ENCODE data around the gene B3GNT8.
"Not testable (repeated sequence)": the region's sequence is repeated elsewhere in the genome, so short reads cannot be mapped to it uniquely, and the experiment has no call there.

Gene B3GNT8

DNA sequence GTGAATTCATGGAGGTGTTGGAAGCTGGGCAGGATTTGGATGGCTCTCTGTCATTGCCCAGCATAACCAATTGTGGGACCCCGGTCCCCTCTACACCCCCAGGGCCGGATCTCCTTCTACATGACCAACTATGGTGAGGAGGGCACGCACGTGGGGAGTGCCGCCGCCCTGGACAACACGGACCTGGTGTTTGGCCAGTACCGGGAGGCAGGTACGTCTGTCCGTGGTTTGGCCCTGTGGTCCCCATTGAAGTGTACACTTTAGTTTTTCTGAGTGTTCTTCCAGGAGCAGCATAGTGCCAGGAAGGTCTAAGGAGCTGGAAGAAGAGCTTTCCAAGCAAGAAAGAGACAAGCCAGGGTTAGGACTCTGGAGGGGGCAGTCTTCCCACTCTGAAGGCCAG is 13.2 kb downstream of the B3GNT8 start:
- DNase-seq (ENCODE audit: low read depth): no peak

DNA sequence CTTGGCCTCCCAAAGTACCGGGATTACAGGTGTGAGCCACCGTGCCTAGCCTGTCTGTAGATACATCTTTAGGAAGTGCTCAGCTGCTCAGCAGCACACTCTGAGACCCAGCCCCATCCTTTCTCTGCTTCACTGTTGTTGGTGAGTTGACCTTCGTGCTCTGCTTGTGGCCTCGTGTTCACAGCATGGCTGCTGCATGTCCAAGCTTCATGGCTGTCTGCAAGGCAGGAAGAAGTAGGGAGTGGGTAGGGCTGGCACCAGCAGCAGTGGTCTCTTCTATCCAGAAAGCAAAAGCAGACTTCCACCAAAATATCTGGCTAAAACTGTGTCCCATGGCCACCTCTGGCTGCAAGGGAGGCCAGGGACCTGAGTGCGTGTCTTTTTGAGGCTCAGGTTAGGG is 14.2 kb downstream of the B3GNT8 start:
- DNase-seq (ENCODE audit: low read depth): no peak

- no peak for DNase-seq (ENCODE audit: low read depth)
Observed at GRCh38 chr19:41411968-41412265, 15.3 kb downstream of the B3GNT8 start.

DNA sequence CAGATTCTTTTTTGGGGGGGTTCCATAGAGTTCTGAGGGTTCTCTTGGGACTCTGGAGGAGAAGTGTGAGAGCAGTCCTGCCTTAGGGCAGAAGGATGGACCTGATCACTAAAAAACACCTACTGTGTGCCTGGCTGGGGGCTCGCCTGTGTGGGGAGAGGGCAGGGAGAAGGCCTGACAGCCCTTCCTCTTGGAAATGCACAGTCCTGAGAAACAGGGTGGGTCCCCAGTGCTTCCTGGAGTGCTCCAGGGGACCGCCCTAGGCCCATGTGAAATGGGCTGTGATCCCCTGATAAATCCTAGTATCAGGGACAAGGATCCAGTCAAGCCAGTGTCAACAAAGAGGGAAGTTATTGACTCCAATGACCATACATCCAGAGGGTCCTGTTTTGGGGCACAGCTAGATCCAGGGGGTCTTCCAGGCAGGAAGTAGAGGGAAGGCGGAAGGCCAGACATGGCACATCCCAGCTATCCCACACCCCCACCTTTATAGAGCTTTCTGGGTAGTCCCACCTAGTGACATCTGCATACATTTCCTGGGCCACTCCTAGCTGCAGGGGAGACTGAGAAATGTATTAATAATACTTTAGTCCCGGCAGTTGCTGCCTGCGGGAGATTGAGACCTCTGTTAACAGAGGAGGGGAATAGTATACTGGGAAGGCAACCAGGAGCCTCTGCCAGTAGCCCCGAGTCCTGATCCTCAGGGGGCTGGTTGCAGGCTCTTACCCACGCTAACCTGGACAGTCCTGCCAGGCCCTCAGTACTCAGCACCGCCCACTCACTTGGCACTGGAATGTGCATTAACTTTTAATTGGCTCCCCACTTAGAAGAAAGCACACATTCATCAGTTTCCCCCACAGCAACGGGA is 15.8 kb downstream of the B3GNT8 start:
- no peak for DNase-seq (ENCODE audit: low read depth)

DNA sequence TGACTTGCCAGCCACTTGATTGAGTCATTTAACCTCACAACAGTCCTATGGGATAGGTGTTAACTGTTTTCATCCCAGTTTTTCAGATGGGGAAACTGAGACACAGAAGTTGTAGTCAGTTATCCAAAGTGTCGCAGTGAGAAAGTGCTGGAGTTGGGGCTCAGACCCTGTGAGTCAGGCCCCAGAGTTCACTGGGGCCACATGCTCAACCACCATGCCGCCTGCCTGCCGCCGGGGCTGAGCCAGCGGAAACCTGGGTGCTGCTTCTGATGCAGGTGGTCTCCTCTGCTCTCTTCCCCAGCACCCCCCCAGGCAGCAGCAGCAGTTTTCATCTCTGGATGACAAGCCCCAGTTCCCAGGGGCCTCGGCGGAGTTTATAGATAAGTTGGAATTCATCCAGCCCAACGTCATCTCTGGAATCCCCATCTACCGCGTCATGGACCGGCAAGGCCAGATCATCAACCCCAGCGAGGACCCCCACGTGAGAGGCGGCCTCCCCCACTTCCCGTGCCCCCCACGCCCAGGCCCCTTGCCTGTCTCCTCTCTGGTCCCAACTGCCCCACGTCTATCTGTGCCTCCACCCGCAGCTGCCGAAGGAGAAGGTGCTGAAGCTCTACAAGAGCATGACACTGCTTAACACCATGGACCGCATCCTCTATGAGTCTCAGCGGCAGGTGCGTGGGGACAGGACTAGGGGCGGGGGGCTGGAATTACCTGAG is 16.7 kb downstream of the B3GNT8 start:
- no peak for DNase-seq (ENCODE audit: low read depth)

- DNase-seq (ENCODE audit: low read depth): no peak
Observed at GRCh38 chr19:41409288-41409687, 17.9 kb downstream of the B3GNT8 start.

- DNase-seq (ENCODE audit: low read depth): not testable (repeated sequence)
Observed at GRCh38 chr19:41408846-41409245, 18.3 kb downstream of the B3GNT8 start.

DNA sequence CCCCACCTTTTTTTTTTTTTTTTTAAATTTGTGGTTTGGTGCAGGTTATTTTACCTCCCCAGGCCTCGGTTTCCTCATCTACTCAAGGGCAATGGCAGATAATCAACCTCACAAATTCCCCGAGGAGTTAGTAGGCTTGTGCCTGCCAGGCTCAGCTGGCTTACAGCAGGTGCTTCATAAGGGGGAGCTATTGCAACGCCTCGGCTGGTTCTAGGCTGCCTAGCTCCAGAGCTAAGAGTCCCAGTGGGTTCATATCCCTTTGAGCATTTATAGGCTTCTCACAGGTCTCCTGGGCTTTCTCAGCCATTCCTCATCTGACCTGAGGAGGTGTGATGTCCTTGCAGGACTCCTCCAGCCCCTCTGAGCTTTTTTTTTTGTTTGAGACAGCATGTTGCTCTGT is 18.9 kb downstream of the B3GNT8 start:
- no peak for DNase-seq (ENCODE audit: low read depth)

- DNase-seq (ENCODE audit: low read depth): no peak
Observed at GRCh38 chr19:41407271-41407670, 19.9 kb downstream of the B3GNT8 start.

DNA sequence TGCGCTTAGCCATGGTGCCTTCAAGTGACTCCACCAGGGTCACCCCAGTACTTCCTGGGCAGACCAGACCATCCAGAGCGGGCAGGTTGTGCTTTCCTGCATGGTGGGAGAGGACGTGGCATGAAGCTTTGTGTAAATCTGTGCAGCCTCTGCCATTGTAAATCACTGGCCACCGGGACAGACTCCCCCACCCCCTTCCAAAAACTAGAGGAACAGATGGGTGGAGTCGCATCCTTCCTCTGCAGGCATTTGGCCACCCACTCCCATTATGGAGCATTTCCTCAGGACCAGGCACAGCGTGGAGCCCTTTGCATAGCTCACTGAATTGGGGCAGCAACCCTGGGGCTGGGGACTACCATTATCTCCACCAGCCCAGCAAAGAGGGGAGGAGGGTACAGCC is 21.4 kb downstream of the B3GNT8 start:
- DNase-seq (ENCODE audit: low read depth): no peak

DNA sequence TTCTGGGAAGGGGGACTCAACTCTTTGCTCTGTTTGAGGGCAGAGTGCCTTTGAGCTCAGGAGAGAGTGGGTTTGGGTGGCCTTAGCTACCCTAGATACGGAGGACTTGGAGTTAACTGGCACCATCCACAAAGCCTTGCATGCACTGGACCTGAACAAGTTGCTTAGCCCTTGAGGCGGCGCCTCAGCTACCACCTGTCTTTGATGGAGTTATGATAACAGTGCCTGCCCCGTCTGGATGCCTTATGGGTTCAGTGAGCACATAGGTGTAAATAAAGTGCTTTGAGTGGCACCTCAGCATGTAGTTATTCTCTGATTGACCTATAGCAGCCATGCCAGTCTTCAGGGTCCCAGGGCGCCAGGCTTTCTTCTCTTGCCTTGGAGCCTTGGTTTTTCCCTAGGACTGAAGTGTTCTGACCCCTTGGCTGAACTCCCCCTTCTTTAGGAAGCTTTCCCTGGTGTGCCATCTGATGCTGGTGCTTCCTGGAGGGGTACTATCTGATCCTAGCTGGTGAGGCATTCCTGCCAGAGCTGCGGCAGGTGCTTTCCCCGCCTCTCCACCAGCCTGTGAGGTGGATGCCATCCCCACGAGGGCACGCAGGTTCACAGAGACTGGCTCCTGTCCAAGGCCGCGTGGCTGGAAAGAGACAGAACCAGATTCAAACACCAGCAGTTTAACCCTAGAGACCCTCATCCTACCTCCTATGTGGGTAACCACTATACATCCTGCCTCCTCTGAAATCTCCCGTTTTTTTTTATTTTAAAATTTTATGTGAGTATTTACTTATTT is 23.8 kb downstream of the B3GNT8 start:
- no peak for DNase-seq (ENCODE audit: low read depth)

GRCh38 chr19:41402010-41402409 is 25.2 kb downstream of the B3GNT8 start:
- DNase-seq (ENCODE audit: low read depth): no peak

DNA sequence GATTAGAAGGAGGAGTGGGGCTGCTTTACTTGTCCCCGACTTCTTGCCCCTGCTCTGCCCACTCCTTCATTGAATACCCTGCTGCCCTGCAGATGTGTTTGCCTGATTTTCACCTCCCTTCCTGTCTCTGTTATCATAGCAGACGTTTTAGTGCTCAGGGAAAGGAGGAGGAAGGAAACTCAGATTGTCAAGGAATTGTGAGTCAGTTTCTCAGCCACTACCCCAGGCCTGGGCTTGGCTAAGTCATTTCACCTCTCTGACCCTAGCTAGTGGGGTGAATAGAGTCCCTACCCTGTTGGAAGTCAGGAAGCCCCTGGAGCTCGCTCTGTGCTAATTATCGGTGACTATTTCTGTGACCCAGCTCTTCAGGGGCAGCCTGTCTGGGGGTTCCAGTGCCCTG is 25.7 kb downstream of the B3GNT8 start:
- DNase-seq (ENCODE audit: low read depth): no peak

GRCh38 chr19:41399525-41399924 is 27.6 kb downstream of the B3GNT8 start:
- no peak for DNase-seq (ENCODE audit: low read depth)

DNA sequence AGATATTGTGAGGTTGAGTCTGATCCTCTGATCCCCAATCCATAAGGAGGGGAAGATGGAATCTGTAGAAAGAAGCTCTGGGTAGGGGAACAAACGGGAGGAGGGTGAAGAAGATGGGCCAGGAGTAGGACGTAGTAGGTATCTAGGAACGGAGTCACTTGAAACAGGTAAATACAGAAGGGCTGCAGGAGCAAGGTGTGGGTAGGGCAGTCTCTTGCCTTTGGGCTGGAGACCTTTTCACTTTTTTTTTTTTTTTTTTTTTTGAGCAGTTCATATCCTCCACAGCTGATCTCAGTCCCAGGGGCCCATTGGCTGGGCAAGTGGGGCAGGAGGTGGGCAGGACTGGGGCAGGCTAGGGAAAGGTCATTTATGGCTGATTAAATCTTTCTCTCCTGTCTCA is 28.1 kb downstream of the B3GNT8 start:
- DNase-seq (ENCODE audit: low read depth): no peak

GRCh38 chr19:41398598-41398997 is 28.6 kb downstream of the B3GNT8 start:
- DNase-seq (ENCODE audit: low read depth): no peak

DNA sequence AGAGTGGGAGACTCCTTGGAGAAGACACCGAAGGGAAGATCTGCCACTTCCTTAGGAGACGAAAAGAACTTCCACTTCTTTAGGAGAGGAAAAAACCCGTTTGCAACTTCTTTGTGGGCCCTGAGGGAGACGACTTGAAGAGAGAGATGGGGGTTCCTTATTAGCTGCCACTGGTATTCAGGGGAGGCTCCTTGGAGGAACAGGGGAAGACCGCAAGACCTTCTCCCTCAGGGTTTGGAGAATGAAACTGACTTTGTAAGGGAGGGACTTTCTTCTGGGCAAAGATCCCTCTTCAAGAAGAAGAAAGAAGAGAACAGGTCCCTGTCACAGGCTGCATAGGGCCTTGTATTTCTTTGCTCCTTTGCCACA is 29.1 kb downstream of the B3GNT8 start:
- DNase-seq (ENCODE audit: low read depth): no peak

DNA sequence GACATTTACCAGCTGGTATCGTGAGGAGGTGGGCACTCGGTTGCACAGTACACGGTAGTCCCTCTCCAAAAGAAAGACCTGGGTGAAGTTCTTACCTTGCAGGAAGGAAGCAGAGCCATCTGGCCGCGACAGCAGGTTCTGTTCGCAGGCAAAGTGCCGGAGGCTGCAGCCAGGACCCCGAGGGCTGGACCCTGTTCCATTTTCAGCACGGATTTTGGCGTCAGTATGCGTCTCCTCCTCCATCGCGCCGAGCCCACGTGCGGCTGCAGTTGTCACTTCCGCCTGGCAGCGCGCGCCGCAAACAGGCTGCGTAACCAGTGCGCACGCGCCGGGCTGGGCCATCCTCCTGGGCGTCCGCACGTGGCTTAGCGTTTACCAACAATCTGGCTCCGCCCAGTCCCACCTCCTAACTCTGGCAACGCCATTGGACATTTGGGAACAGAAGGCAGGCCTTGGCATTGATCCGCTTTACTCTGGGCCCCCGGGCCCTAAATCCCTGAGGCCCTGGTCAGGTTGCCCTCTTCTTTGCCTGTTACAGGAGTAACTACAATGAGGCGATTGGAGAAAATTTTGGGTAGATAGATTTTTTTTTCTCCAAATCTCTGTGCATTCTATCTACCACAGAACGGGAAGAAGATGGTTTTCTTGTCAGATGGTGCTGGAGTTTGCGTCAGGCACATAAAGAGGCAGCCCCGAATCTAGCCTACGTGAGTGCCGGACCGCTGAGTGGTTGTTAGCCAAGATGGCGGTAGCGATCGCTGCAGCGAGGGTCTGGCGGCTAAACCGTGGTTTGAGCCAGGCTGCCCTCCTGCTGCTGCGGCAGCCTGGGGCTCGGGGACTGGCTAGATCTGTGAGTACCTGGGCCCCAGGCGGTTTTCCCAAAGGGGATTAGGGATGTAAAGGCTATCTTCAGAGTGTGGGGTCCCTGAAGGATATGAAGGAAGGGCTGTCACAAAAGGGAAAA is 29.8 kb downstream of the B3GNT8 start, which contains the start of the genes BCKDHA and EXOSC5:
Gene BCKDHA, plus strand, starts transcription at position 733 of the 964 bp plus-strand sequence. Its CDS starts 10 bp downstream, at position 743.
Gene EXOSC5, minus strand, starts transcription at position 274 of the 964 bp plus-strand sequence. Its CDS starts 31 bp downstream, at position 243.
- peak; percentile 98 for DNase-seq (ENCODE audit: low read depth)

GRCh38 chr19:41395355-41395754 is 31.8 kb downstream of the B3GNT8 start:
- no peak for DNase-seq (ENCODE audit: low read depth)

DNA sequence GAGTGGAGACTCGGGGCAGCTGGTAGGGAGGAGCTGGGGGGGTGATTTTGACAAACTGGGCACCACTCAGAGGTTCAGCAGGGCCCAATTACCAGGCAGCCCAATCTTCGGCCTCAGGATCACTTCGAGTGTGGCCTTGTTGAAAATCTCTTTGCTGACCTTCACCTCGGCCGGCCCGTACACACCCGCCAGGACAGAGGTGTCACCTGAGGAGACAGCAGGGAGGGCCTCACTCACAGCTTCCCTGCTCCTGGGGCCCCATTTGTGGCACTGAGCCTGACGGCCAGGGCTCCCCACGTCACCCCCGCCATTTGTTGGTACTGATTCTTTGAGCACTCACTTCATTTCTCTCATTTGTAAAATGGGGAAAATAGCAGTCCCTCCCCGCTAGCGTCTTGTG is 34.4 kb downstream of the B3GNT8 start:
- no peak for DNase-seq (ENCODE audit: low read depth)

DNA sequence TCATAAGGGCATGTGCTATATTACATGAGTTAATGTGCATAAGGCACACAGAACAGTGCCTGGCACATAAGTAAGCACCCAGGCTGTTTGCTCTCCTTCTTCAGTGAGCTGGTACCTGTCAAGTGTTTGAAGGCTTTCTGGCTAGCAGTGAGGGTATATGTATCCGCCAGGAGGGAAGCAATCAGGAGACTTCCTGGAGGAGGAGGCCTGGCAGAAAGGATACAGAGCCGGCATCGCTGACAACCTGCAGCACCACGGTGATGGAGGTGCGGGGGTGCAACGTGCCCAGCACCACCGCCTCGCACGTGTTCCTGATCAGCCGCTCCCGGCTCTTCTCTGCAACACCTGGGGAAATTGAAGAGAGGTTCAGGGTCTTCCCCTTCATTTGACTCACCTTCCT is 35.6 kb downstream of the B3GNT8 start:
- no peak for DNase-seq (ENCODE audit: low read depth)

GRCh38 chr19:41386442-41386841 is 40.7 kb downstream of the B3GNT8 start:
- no peak for DNase-seq (ENCODE audit: low read depth)

All from stimulated activated CD8-positive, alpha-beta memory T cell treated with anti-CD3 and anti-CD28 coated beads, Interleukin-12 subunit alpha, Interleukin-12 subunit beta, amount 100 ng/mL, for 1 hour (primary cell).